Large intestine (tissue), 3 donors: ENCODE results near the gene FBLN1. TPM values are rescaled to one million over a fixed set of nuclear protein-coding genes. Genes with fewer than 3 reads are reported as not detected.

Experiments used
- DNase-seq, 2 donors: peaks; one replicate each; pipeline versions ENCODE4 v3.0.0 to v3.0.0-alpha.2; 2013
- H3K27ac ChIP-seq: one replicate; pipeline ENCODE4 v1.5.1; 2013; ENCODE audit warnings: low read length
- H3K27me3 ChIP-seq: 2 replicates; pipeline ENCODE4 v1.6.1; 2013; ENCODE audit warnings: low read length; ENCODE audit not compliant: control insufficient read depth, insufficient read depth
- H3K36me3 ChIP-seq: 2 replicates; pipeline ENCODE4 v1.6.1; 2013; ENCODE audit warnings: low read length; ENCODE audit not compliant: control insufficient read depth, insufficient read depth
- H3K4me1 ChIP-seq: one replicate; pipeline ENCODE4 v1.6.1; 2013; ENCODE audit warnings: low read length; ENCODE audit not compliant: control insufficient read depth, insufficient read depth
- H3K4me3 ChIP-seq: one replicate; pipeline ENCODE4 v1.5.1; 2013; ENCODE audit warnings: low read length
- H3K9me3 ChIP-seq: one replicate; pipeline ENCODE4 v1.6.1; 2013; ENCODE audit warnings: mild to moderate bottlenecking, low read depth, low read length, moderate library complexity; ENCODE audit not compliant: control insufficient read depth
- WGBS: methylation state at CpG from one replicate; pipeline ENCODE4 v1.1.5; 2013; ENCODE audit warnings: low lambda C conversion rate; ENCODE audit not compliant: insufficient coverage; 5-methylcytosine and 5-hydroxymethylcytosine counted together
- polyA plus RNA-seq: library from polyadenylated mRNA; unstranded; fragments of 120-200 nt; gene quantifications from one replicate; pipeline ENCODE4 v1.2.1, GENCODE V29; 2013

The FBLN1 gene
- polyA plus RNA-seq, 1 donor: 70.4 TPM

DNA sequence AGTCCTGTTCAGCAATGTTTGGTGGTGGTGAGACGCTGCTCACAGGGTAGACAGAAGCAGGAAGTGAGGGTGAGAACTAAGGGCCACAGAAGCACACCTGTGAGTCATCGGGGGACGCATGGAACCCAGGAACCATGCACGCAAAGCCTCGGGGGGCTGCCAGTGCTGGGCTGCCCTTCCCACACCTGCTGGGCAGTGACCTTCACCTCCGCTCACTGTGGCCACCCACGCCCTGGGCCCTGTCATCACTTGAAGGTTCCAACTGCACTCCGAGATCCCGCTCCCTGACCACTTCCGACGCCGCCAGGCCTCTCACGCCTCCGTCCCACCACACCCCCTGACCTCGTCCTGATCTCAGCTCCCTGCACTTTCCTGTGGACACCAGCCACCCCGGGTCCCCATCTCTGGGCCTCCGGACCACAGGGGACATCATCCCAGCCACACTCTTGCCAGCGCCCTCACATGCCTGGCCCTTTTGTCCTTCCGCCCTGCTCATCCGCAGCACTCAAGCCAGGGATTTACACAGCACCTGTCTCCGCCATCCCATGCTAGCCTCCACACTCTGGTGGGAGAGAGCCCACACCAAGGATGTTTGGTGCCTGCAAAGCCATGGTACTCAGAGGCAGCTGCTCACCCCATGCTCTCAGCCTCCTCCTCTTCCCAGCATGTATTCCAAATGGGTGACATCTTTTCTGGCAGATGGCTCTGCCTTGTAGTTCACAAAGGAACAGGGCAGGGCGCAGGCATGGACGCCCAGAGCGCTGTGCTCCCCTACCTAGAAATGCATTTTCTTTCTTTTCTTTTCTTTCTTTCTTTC is 145.8 kb downstream of the FBLN1 start:
- 95% methylated on average over 3 of the region's 24 CpGs for WGBS
- H3K27me3 ChIP-seq: peaks cover 35% of the 10 kb centered on the region
- no peak for DNase-seq
- H3K36me3 ChIP-seq: no peaks in the 10 kb centered on the region
- H3K9me3 ChIP-seq: no peaks in the 10 kb centered on the region
- no peak overlapping the region for H3K27ac ChIP-seq
- no peak overlapping the region for H3K4me3 ChIP-seq
- peaks cover 3% of the 10 kb centered on the region for H3K4me1 ChIP-seq

DNA sequence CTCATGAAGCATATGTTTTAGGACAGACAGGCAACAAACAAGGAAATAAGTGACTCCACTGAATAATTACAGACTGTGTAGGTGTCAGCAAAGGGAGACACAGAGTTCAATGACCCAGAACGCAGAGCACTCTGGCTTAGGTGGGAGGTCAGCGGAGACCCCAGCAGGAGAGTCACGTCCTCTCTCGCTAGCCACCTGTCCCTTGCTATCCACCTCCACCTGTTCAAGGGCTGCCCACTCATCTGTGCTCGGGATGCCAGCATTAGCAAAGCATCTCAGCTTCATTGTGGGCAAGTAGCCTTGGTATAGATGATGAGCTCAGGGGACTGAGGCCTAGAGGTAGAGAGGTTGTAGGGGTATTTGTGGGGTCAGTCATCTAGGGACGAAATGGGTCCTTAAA is 147.1 kb downstream of the FBLN1 start:
- no CpG with 5 or more reads among the region's 6 CpGs for WGBS
- H3K27ac ChIP-seq: no peak overlapping the region
- H3K9me3 ChIP-seq: no peaks in the 10 kb centered on the region
- H3K4me1 ChIP-seq: peaks cover 3% of the 10 kb centered on the region
- no peak overlapping the region for H3K4me3 ChIP-seq
- H3K36me3 ChIP-seq: no peaks in the 10 kb centered on the region
- peaks cover 25% of the 10 kb centered on the region for H3K27me3 ChIP-seq
- DNase-seq: no peak

GRCh38 chr22:45650721-45651120 is 148.0 kb downstream of the FBLN1 start:
- H3K4me1 ChIP-seq: no peaks in the 10 kb centered on the region
- 100% methylated on average over 4 of the region's 12 CpGs for WGBS

More at GRCh38 chr22:45650721-45651120, 148.0 kb downstream of the FBLN1 start:
- DNase-seq: no peak
- H3K27me3 ChIP-seq: peaks cover 17% of the 10 kb centered on the region
- H3K4me3 ChIP-seq: no peak overlapping the region
- no peaks in the 10 kb centered on the region for H3K36me3 ChIP-seq
- no peak overlapping the region for H3K27ac ChIP-seq
- H3K9me3 ChIP-seq: no peaks in the 10 kb centered on the region

Other genes with a start within 250 kb of the FBLN1 start
- 113 TPM for gene UPK3A, start 217.9 kb upstream of the FBLN1 start, polyA plus RNA-seq
- gene FAM118A, start 192.9 kb upstream of the FBLN1 start, polyA plus RNA-seq: 72.0 TPM
- gene SMC1B, start 89.3 kb upstream of the FBLN1 start, polyA plus RNA-seq: 0.27 TPM
- gene RIBC2, start 89.2 kb upstream of the FBLN1 start, polyA plus RNA-seq: 4.7 TPM
- gene ATXN10, start 169.0 kb downstream of the FBLN1 start, polyA plus RNA-seq: 90.6 TPM